ENCODE results near the gene CCNI. TPM values are rescaled to one million over a fixed set of nuclear protein-coding genes. Genes with fewer than 3 reads are reported as not detected.
"Not testable (repeated sequence)": the region's sequence is repeated elsewhere in the genome, so short reads cannot be mapped to it uniquely, and the experiment has no call there.

CCNI gene
- total RNA-seq, 3 donors from 2014 or later: 267 to 346 (median 271) TPM

DNA sequence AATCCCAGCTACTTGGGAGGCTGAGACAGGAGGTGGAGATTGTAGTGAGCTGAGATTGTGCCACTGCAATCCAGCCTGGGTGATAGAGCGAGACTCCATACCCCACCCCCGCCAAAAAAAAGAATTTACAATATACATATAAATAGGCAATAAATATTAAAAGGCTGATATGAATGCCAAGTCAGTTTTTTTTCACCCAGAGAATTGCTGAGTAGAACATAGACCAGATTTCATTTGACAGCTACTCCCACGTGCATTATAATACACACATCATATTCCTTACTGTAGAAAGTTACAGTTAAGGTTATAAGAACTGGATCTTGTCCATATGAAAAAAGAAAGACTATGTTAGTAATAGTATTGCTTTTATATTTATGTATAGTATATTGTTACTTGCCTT, 18.7 kb upstream of the CCNI start:
- no peaks in the 10 kb centered on the region for H3K36me3 ChIP-seq
- no peak overlapping the region for H3K4me3 ChIP-seq
- no peaks in the 10 kb centered on the region for H3K4me1 ChIP-seq
- TF ChIP-seq POLR2A (IDR thresholded peaks at IDR 0.05) (no peak), CTCF (IDR thresholded peaks at IDR 0.05) (no peak), POLR2AphosphoS5 (IDR thresholded peaks at IDR 0.05) (no peak)
- intact Hi-C loops (cut with DNase I; ENCODE audit: low total_unique reads): no loop called here
- no peaks in the 10 kb centered on the region for H3K9me3 ChIP-seq
- no peaks in the 10 kb centered on the region for H3K27me3 ChIP-seq
- peak overlapping the region in 1 of 2 donors; percentile 77 for H3K27ac ChIP-seq
- no peak for DNase-seq (ENCODE audit: low spot score in 2 of 2)

DNA sequence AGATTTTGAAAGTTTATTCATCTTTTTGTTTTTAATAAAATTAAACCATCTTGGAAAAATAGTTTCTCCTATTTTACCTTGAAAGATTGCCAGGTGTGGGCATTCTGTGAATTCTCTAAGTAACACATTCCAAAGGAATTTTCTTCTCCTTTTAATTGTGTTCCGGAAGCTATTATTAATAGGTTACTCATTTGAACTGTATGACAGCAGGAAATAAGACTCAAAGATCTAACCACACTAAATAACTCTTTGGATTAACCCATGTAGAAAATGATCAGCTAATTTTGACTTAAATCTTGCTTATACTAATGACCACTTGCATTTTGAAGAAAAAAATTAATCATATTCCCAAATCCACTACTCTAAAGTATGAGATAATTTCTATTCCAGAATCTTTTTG, 17.6 kb upstream of the CCNI start:
- no peaks in the 10 kb centered on the region for H3K36me3 ChIP-seq
- H3K4me3 ChIP-seq: no peak overlapping the region
- intact Hi-C loops (cut with DNase I; ENCODE audit: low total_unique reads): no loop called here
- H3K4me1 ChIP-seq: no peaks in the 10 kb centered on the region
- no peak for DNase-seq (ENCODE audit: low spot score in 2 of 2)
- TF ChIP-seq POLR2A (IDR thresholded peaks at IDR 0.05) (no peak), CTCF (IDR thresholded peaks at IDR 0.05) (no peak), POLR2AphosphoS5 (IDR thresholded peaks at IDR 0.05) (no peak)
- H3K27ac ChIP-seq: peak overlapping the region; percentile 69 to 77
- no peaks in the 10 kb centered on the region for H3K9me3 ChIP-seq
- no peaks in the 10 kb centered on the region for H3K27me3 ChIP-seq

GRCh38 chr4:77092975-77093374, 17.2 kb upstream of the CCNI start:
- intact Hi-C loops (cut with DNase I; ENCODE audit: low total_unique reads): no loop called here
- H3K27ac ChIP-seq: peak overlapping the region; percentile 69 to 77

DNA sequence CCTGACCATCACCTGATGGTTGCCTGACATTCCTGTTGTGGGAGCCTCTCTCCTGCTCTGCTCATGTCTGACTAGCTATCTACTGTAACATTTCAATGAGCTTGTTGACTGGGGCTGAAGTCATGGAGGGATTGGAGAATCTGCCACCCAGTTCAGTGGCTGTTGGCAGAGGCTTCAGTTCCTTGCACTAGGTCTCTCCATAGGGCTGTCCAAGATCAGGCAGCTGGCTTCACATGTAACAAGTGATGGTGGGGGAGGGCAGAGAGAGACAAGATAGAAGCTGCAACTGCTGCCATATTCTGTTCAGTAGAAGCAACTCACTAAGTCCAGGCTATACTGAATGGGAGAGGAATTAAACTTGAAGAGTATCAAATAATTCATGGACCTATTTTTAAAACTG, 14.1 kb upstream of the CCNI start:
- intact Hi-C loops (cut with DNase I; ENCODE audit: low total_unique reads): loop anchor here (2.0 kb wide), 1 partner anchor 53 kb away; no protein-coding TSS in a partner anchor
- DNase-seq (ENCODE audit: low spot score in 2 of 2): no peak
- no peaks in the 10 kb centered on the region for H3K36me3 ChIP-seq
- no peaks in the 10 kb centered on the region for H3K27me3 ChIP-seq
- no peak overlapping the region for H3K4me3 ChIP-seq
- H3K4me1 ChIP-seq: no peaks in the 10 kb centered on the region
- no peak overlapping the region for H3K27ac ChIP-seq
- TF ChIP-seq POLR2A (IDR thresholded peaks at IDR 0.05) (no peak), CTCF (IDR thresholded peaks at IDR 0.05) (no peak), POLR2AphosphoS5 (IDR thresholded peaks at IDR 0.05) (no peak)
- H3K9me3 ChIP-seq: no peaks in the 10 kb centered on the region

More at GRCh38 chr4:77092975-77093374, 17.2 kb upstream of the CCNI start:
- DNase-seq (ENCODE audit: low spot score in 2 of 2): no peak
- no peak overlapping the region for H3K4me3 ChIP-seq
- no peaks in the 10 kb centered on the region for H3K9me3 ChIP-seq
- H3K36me3 ChIP-seq: no peaks in the 10 kb centered on the region
- no peaks in the 10 kb centered on the region for H3K27me3 ChIP-seq
- TF ChIP-seq POLR2AphosphoS5 (IDR thresholded peaks at IDR 0.05) (no peak), CTCF (IDR thresholded peaks at IDR 0.05) (no peak), POLR2A (IDR thresholded peaks at IDR 0.05) (no peak)
- no peaks in the 10 kb centered on the region for H3K4me1 ChIP-seq

DNA sequence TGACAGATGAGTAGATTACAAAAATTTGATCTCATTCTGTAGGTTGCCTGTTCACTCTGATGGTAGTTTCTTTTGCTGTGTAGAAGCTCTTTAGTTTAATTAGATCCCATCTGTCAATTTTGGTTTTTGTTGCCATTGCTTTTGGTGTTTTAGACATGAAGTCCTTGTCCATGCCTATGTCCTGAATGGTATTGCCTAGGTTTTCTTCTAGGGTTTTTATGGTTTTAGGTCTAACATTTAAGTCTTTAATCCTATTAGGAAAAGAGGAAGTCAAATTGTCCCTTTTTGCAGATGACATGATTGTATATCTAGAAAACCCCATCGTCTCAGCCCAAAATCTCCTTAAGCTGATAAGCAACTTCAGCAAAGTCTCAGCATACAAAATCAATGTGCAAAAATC, 11.2 kb upstream of the CCNI start:
- DNase-seq (ENCODE audit: low spot score in 2 of 2); H3K9me3 ChIP-seq; H3K27ac ChIP-seq; H3K36me3 ChIP-seq; intact Hi-C loops (cut with DNase I; ENCODE audit: low total_unique reads); H3K4me1 ChIP-seq; H3K27me3 ChIP-seq; H3K4me3 ChIP-seq: not testable (repeated sequence)
